Astrocyte (in vitro differentiated cells and primary cell): Measurements from ENCODE around the gene CATSPER4. TPM values are rescaled to one million over a fixed set of nuclear protein-coding genes. Genes with fewer than 3 reads are reported as not detected.

Experiments used
- DNase-seq: peaks from one replicate; pipeline ENCODE4 v3.0.0-alpha.2; 2010; ENCODE audit warnings: low read depth
- FAIRE-seq: peaks from 2 replicates; lab custom pipeline; 2011; peaks lifted over from hg19 to GRCh38; lab: Jason Lieb, UNC
- H2AFZ ChIP-seq: 2 replicates; pipeline ENCODE4 v1.6.0; 2012; ENCODE audit warnings: low read depth, low read length, inconsistent platforms
- H3K27ac ChIP-seq: 2 replicates; pipeline ENCODE4 v1.5.1; 2011; ENCODE audit warnings: low read depth, low read length, inconsistent platforms
- H3K27me3 ChIP-seq: 2 replicates; pipeline ENCODE4 v1.6.0; 2011; ENCODE audit warnings: low read length, inconsistent platforms; ENCODE audit not compliant: insufficient read depth
- H3K36me3 ChIP-seq: 2 replicates; pipeline ENCODE4 v1.5.1; 2011; ENCODE audit warnings: low read length, inconsistent platforms; ENCODE audit not compliant: insufficient read depth
- H3K4me1 ChIP-seq: 2 replicates; pipeline ENCODE4 v1.5.1; 2011; ENCODE audit warnings: low read length, inconsistent platforms; ENCODE audit not compliant: insufficient read depth
- H3K4me2 ChIP-seq: 2 replicates; pipeline ENCODE4 v1.6.0; 2012; ENCODE audit warnings: low read length, inconsistent platforms
- H3K4me3 ChIP-seq: 2 replicates; pipeline ENCODE4 v1.5.1; 2011; ENCODE audit warnings: low read depth, mild to moderate bottlenecking, low read length, inconsistent platforms; ENCODE audit not compliant: insufficient read depth
- H3K79me2 ChIP-seq: 2 replicates; pipeline ENCODE4 v1.6.0; 2012; ENCODE audit warnings: mild to moderate bottlenecking, low read length, inconsistent platforms; ENCODE audit not compliant: insufficient read depth
- H3K9ac ChIP-seq: 2 replicates; pipeline ENCODE4 v1.6.0; 2012; ENCODE audit warnings: mild to moderate bottlenecking, low read length, inconsistent platforms
- H3K9me3 ChIP-seq: 2 replicates; pipeline ENCODE4 v1.5.1; 2012; ENCODE audit warnings: low read depth, mild to moderate bottlenecking, low read length, inconsistent platforms; ENCODE audit not compliant: insufficient read depth
- H4K20me1 ChIP-seq: 2 replicates; pipeline ENCODE4 v1.6.0; 2012; ENCODE audit warnings: low read length, inconsistent platforms; ENCODE audit not compliant: insufficient read depth
- H3K27ac Mint-ChIP-seq: one replicate; pipeline ENCODE4 v1.8.0; 2021; ENCODE audit warnings: mild to moderate bottlenecking, mixed read lengths; ENCODE audit not compliant: unreplicated experiment
- H3K27me3 Mint-ChIP-seq: one replicate; pipeline ENCODE4 v1.8.0; 2021; ENCODE audit warnings: low read depth, mixed read lengths; ENCODE audit not compliant: unreplicated experiment
- H3K36me3 Mint-ChIP-seq: one replicate; pipeline ENCODE4 v1.8.0; 2021; ENCODE audit warnings: low read depth, mixed read lengths; ENCODE audit not compliant: unreplicated experiment
- H3K4me1 Mint-ChIP-seq: one replicate; pipeline ENCODE4 v1.8.0; 2021; ENCODE audit warnings: low read depth, mixed read lengths; ENCODE audit not compliant: unreplicated experiment
- H3K4me3 Mint-ChIP-seq: one replicate; pipeline ENCODE4 v1.8.0; 2021; ENCODE audit warnings: mild to moderate bottlenecking, moderate library complexity, mixed read lengths; ENCODE audit not compliant: unreplicated experiment
- H3K9me3 Mint-ChIP-seq: one replicate; pipeline ENCODE4 v1.8.0; 2021; ENCODE audit warnings: mild to moderate bottlenecking, mixed read lengths; ENCODE audit not compliant: unreplicated experiment
- EZH2 ChIP-seq: IDR thresholded peaks from 2 replicates; pipeline ENCODE4 v1.6.1; 2012; ENCODE audit warnings: mild to moderate bottlenecking, low read length, inconsistent platforms; ENCODE audit not compliant: insufficient read depth
- total RNA-seq: library from RNA; stranded (reverse); gene quantifications from 2 replicates; pipeline ENCODE4 v1.2.1, GENCODE V29; 2021
- TF ChIP-seq, protein P1 (sequence below): IDR thresholded peaks from 2 replicates; pipeline ENCODE4 v1.5.1; 2011; ENCODE audit warnings: low read depth, mild to moderate bottlenecking, inconsistent platforms, low read length, moderate library complexity; ENCODE audit not compliant: insufficient read depth

The CATSPER4 gene
- total RNA-seq, 1 donor from 2014 or later: not detected

DNA sequence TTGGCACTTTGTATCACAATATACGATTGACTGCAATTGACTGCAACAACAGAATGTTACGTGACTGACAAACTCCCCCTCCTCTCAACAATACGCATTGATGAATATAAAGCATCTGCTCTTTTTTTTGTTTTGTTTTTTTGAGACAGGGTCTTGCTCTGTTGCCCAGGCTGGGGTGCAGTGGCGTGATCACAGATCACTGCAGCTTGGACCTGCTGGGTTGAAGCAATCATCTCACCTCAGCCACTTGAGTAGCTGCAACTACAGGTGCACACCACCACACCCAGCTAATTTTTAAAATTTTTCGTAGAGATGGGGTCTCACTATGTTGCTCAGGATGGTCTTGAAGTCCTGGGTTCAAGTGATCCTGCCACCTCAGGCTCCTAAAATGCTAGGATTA, 22.3 kb downstream of the CATSPER4 start:
- no peaks in the 10 kb centered on the region for H3K36me3 Mint-ChIP-seq

GRCh38 chr1:26213335-26213905, 23.0 kb downstream of the CATSPER4 start:
- Mint-ChIP-seq H3K27ac (no peak overlapping the region), H3K9me3 (no peaks in the 10 kb centered on the region), H3K4me1 (no peaks in the 10 kb centered on the region), H3K36me3 (no peaks in the 10 kb centered on the region), H3K27me3 (peaks cover 36% of the 10 kb centered on the region), H3K4me3 (no peak overlapping the region)
- Histone ChIP-seq H3K9ac (no peak overlapping the region), H3K4me2 (no peak overlapping the region), H3K79me2 (no peaks in the 10 kb centered on the region), H3K27me3 (peaks cover 6% of the 10 kb centered on the region), H3K9me3 (no peaks in the 10 kb centered on the region), H4K20me1 (no peaks in the 10 kb centered on the region), H3K36me3 (no peaks in the 10 kb centered on the region), H3K4me1 (no peaks in the 10 kb centered on the region), H3K4me3 (no peak overlapping the region), H2AFZ (no peak overlapping the region), H3K27ac (no peak overlapping the region)
- no peak for FAIRE-seq
- DNase-seq: no peak
- TF ChIP-seq, protein P1, sequence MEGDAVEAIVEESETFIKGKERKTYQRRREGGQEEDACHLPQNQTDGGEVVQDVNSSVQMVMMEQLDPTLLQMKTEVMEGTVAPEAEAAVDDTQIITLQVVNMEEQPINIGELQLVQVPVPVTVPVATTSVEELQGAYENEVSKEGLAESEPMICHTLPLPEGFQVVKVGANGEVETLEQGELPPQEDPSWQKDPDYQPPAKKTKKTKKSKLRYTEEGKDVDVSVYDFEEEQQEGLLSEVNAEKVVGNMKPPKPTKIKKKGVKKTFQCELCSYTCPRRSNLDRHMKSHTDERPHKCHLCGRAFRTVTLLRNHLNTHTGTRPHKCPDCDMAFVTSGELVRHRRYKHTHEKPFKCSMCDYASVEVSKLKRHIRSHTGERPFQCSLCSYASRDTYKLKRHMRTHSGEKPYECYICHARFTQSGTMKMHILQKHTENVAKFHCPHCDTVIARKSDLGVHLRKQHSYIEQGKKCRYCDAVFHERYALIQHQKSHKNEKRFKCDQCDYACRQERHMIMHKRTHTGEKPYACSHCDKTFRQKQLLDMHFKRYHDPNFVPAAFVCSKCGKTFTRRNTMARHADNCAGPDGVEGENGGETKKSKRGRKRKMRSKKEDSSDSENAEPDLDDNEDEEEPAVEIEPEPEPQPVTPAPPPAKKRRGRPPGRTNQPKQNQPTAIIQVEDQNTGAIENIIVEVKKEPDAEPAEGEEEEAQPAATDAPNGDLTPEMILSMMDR: no peak
- TF ChIP-seq EZH2: no peak

More for the DNA sequence above, 22.3 kb downstream of the CATSPER4 start:
- Mint-ChIP-seq H3K27ac (no peak overlapping the region), H3K4me1 (no peaks in the 10 kb centered on the region), H3K27me3 (peaks cover 36% of the 10 kb centered on the region), H3K9me3 (no peaks in the 10 kb centered on the region), H3K4me3 (no peak overlapping the region)
- Histone ChIP-seq H3K9ac (no peak overlapping the region), H3K36me3 (no peaks in the 10 kb centered on the region), H3K4me1 (no peaks in the 10 kb centered on the region), H3K4me3 (no peak overlapping the region), H2AFZ (no peak overlapping the region), H3K4me2 (no peak overlapping the region), H3K9me3 (no peaks in the 10 kb centered on the region), H3K27ac (no peak overlapping the region), H3K27me3 (peaks cover 6% of the 10 kb centered on the region), H4K20me1 (no peaks in the 10 kb centered on the region), H3K79me2 (no peaks in the 10 kb centered on the region)
- DNase-seq: no peak
- TF ChIP-seq, protein P1: no peak
- no peak for TF ChIP-seq EZH2
- FAIRE-seq: no peak

GRCh38 chr1:26215246-26215645, 24.8 kb downstream of the CATSPER4 start:
- Histone ChIP-seq H3K9me3 (no peaks in the 10 kb centered on the region), H3K36me3 (no peaks in the 10 kb centered on the region), H3K4me1 (peaks cover 1% of the 10 kb centered on the region), H2AFZ (no peak overlapping the region), H3K79me2 (no peaks in the 10 kb centered on the region), H3K27ac (no peak overlapping the region), H4K20me1 (no peaks in the 10 kb centered on the region), H3K4me2 (no peak overlapping the region), H3K9ac (no peak overlapping the region), H3K4me3 (no peak overlapping the region), H3K27me3 (peaks cover 6% of the 10 kb centered on the region)
- peaks cover 3% of the 10 kb centered on the region for H3K4me1 Mint-ChIP-seq
- DNase-seq (no peak), FAIRE-seq (no peak)
- H3K27me3 Mint-ChIP-seq: peaks cover 30% of the 10 kb centered on the region
- no peak overlapping the region for H3K27ac Mint-ChIP-seq
- H3K4me3 Mint-ChIP-seq: no peak overlapping the region
- H3K9me3 Mint-ChIP-seq: peaks cover 3% of the 10 kb centered on the region
- no peak for TF ChIP-seq EZH2
- TF ChIP-seq, protein P1: no peak
- H3K36me3 Mint-ChIP-seq: no peaks in the 10 kb centered on the region
